Stimulated activated CD4-positive, alpha-beta T cell treated with anti-CD3 and anti-CD28 coated beads, Interleukin-12 subunit alpha, Interleukin-12 subunit beta, amount 100 ng/mL, for 4 hours (primary cell): Measurements from ENCODE around the gene CIC.

Experiments used
- DNase-seq: peaks from one replicate; pipeline ENCODE4 v3.0.0-alpha.2; 2020

CIC gene

GRCh38 chr19:42268704-42269477 is at the start of gene CIC:
Gene CIC, plus strand, starts transcription at chr19:42269252. Its CDS starts 2,532 bp downstream, at chr19:42271784.
- DNase-seq, result peak; percentile 99

DNA sequence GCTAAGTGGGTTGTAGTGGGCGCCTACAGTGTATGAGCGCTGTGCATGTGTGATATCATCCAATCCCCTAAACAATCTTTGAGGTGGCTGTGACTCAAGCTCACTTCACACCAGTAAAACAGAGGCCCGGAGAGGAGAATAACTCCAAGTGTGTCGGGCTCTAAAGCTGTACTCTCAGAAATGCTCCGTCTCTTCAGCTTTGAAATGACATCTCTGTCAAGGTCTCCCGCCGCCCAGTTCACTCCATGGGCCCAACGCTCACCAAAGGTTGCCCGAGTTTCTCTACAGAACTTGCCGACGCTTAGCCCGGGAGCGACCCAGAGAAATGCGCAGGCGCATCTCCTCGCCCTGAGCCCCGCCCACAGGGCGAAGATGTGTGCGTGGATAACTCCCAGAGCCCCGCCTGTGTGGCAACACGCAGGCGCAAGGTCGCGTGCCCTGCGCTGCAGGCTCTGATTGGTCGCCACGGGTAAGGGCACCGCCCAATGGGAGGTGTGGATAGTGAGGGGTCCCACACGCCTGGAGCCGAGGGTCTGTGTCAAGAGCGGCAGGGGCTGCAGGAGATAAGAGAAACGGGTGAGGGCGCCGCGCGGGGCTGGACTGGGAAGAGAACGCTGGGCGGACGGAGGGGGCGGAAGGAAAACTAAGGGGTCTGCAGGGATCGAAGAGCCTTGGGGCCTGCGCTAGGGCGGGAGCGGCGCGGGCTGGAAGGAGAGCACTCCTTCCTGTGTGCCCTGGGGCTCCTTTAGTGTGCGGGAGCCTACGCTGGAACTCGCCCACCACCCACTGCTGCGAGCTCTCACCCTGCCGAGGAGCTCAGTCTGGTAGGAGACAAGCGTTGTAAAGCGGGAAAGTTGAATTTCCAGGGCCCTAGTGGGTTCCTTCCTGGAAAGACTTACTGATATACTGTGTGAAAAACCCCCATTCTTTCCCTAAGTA is 49.0 kb upstream of the CIC start, which contains the start of gene ZNF526:
Gene ZNF526, plus strand, starts transcription at position 501 of the 939 bp plus-strand sequence. CDS start 4,092 bp downstream, outside the sequence.
- DNase-seq, result peak; percentile 93

- DNase-seq, result no peak
Observed at GRCh38 chr19:42220751-42221097, 48.3 kb upstream of the CIC start.

- DNase-seq, result no peak
Observed at GRCh38 chr19:42224940-42225717, 43.9 kb upstream of the CIC start.

GRCh38 chr19:42225718-42226292 is 43.2 kb upstream of the CIC start:
- no peak for DNase-seq

- no peak for DNase-seq
Observed at GRCh38 chr19:42226886-42227285, 42.2 kb upstream of the CIC start.

- DNase-seq, result no peak
Observed at GRCh38 chr19:42228641-42229040, 40.4 kb upstream of the CIC start.

DNA sequence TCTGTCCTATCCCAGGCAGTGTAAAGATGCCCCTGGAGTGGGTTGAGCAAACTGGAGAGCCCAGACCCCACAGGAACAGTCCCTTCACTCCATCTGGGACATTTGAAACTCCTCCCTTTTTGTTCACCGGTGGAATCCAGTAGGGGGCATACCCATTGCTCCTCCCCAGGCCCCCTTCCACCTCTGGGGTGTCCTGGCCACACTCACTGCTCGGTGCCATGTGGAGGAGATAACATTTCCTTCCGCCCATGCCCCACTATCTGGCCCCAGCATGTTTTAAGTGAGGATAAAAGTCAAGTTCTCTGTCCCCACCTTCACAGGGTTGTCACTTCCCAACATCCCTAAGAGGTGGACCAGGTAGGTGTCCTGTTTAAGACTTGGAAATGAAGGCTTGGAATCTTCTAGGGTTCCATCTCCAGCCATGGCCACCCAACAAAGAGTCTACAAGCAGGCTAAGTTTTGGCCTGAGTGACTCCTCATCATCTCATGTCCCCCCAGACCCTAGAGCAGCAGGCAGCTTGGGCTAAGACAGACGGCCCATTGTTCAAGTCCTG is 39.7 kb upstream of the CIC start:
- no peak for DNase-seq

- DNase-seq, result no peak
Observed at GRCh38 chr19:42229855-42230351, 39.1 kb upstream of the CIC start.

- no peak for DNase-seq
Observed at GRCh38 chr19:42230571-42230970, 38.5 kb upstream of the CIC start.

GRCh38 chr19:42232435-42232834 is 36.6 kb upstream of the CIC start:
- no peak for DNase-seq

DNA sequence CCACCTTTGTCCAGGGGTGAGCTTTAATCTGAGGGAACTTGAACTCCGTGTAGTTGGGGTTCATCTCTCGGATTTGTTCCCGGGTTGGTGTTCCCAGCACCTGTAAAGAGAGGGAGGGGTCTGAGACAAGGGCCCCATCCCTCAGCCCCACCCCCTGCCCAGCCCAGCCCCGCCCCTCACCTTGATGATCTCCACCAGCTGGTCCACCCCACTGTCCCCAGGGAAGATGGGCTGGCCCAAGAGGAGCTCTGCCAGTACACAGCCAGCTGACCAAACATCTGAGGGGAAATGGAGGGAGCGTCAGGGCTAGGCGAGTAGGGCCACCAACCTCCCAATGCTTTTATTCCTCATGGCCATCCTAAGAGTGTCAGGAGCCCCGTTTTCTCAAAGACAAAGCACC is 35.9 kb upstream of the CIC start:
- DNase-seq, result no peak

GRCh38 chr19:42233678-42234292 is 35.3 kb upstream of the CIC start:
- DNase-seq, result no peak

GRCh38 chr19:42234364-42234763 is 34.7 kb upstream of the CIC start:
- DNase-seq, result no peak

DNA sequence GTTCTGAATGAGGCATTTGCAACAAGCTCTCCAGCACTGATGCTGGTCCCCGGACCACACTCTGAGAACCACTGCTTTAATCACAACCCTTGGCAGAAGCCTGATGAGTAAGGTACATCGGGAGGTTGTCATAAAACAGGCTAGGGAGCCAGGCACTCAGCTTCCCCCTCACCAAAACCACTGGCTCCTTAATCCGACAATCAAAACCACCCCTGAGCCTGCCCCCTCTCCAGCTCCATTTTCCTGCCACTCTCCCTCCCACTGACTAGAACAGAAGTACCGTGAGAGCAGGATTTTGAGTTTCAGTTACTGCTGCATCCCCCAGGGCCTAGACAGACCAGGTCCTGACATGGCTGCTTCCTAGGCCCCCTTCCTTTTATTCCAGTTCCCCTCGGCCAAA is 33.9 kb upstream of the CIC start:
- DNase-seq, result no peak

DNA sequence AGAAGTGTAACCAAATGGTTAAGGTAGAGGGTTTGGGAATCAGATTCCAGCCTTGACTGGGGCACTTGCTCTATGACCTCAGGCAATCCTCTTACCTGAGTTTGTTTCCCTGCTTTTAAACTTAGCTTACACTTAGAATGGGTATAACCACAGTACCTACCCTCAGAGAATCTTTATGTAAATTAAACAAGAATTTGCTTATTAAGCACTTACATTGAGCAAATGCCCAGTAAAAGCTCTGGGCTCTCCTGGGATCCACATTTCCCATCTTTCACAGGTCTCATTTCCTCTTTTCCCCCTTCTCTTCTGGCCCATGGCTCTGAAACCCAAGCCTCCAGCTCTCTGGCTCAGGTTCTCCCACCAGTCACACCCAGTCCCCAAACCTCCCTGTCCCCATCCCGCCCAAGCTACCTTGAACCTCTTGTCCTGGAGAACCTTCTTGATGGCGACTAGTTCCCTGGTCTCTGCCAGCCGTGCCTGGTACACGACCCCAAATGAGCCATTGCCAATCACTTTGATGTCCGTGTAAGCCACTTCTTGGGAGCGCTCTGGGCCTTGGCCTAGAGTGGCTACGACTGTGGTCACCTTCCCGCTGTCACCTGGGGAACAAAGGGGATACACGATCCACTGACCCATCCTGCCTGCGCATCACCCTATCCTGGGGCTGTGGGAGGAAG is 29.4 kb upstream of the CIC start:
- DNase-seq, result no peak

- no peak for DNase-seq
Observed at GRCh38 chr19:42241279-42241678, 27.8 kb upstream of the CIC start.

DNA sequence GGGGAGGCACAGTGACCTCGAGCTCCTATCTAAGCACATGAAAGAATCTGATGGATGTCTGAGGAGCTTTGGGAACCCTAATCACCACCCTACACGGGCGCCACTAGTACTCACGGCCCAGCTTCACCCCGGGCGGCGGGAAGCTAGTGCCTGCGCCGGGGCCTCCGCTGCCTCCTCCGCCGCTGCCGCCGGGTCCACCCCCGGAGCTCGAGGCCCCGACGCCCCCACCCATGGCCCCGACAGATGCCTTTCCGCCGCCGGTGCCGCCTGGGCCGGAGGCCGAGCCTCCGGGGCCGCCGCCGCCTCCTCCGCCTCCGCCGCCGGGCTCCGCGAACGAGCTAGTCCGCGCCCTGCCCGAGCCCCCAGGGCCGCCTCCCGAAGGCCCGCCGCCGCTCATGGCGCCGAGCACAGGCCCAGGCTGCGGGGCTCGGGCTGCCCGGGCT is 27.0 kb upstream of the CIC start:
- peak; percentile 45 for DNase-seq

DNA sequence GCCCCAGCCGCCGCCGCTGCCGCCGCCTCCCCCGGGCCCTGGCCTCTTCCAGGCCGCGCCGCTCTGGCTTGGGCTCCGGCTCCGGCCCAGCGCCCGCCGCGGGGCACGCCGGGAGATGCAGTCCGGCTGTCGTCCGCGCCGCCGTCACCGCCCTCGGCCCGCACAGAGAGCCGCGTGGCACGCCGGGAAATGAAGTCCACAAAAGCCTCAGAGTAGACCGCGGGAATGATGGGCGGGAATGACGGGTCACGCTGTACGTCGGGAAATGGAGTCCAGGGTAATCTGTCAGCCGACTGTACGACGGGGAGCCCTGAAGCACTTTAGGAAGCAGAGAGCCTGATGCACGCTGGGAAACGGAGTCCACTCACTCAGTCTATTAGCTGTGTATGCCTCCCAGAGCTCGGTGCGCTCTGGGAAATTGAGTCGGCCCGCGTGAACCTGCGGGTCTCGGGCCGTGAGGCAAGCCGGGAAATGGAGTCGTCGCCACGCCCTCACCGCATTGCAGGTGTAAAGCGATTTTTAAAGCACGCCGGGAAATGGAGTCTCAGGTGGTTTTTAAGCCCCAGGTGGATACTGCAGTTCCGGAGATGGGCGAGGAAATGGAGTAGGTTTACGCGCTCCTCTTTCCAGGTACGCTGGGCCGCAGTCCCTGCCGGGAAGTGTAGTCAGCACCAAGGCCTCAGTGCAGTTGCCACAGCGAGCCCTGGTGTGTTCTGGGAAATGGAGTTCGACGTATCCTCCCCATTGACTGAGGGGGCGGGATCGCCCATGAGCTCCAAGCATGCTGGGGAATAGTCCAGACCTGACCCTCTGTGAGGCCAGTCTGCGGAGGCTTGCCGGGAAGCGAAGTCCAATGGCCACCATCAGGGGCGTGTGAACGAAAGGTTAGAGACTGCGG is 26.3 kb upstream of the CIC start, which contains the start of gene GSK3A:
Gene GSK3A, minus strand, starts transcription at position 91 of the 898 bp plus-strand sequence. CDS start 137 bp downstream, outside the sequence.
- DNase-seq, result peak; percentile 93
